ENCODE data around the gene ASTL.

The ASTL gene

GRCh38 chr2:96154506-96155380 is 16.4 kb upstream of the ASTL start:
- no peak overlapping the region for H3K4me3 Mint-ChIP-seq
- intact Hi-C loops (cut with micrococcal nuclease): no loop called here
- peaks cover 17% of the 10 kb centered on the region for H3K27me3 Mint-ChIP-seq
- peaks cover 84% of the 10 kb centered on the region for H3K4me1 Mint-ChIP-seq (ENCODE audit: low read depth)
- H3K9me3 Mint-ChIP-seq: no peaks in the 10 kb centered on the region
- H3K27ac Mint-ChIP-seq: peak overlapping the region; percentile 27
- H3K36me3 Mint-ChIP-seq (ENCODE audit: low read depth): no peaks in the 10 kb centered on the region

- peaks cover 11% of the 10 kb centered on the region for H3K27me3 Mint-ChIP-seq
- H3K36me3 Mint-ChIP-seq (ENCODE audit: low read depth): no peaks in the 10 kb centered on the region
- intact Hi-C loops (cut with micrococcal nuclease): no loop called here
- peak overlapping the region; percentile 27 for H3K27ac Mint-ChIP-seq
- H3K4me3 Mint-ChIP-seq: no peak overlapping the region
- H3K4me1 Mint-ChIP-seq (ENCODE audit: low read depth): peaks cover 79% of the 10 kb centered on the region
- H3K9me3 Mint-ChIP-seq: no peaks in the 10 kb centered on the region
Observed at GRCh38 chr2:96153991-96154431, 15.7 kb upstream of the ASTL start.

GRCh38 chr2:96153291-96153713 is 15.0 kb upstream of the ASTL start:
- no peaks in the 10 kb centered on the region for H3K9me3 Mint-ChIP-seq
- intact Hi-C loops (cut with micrococcal nuclease): no loop called here
- no peaks in the 10 kb centered on the region for H3K36me3 Mint-ChIP-seq (ENCODE audit: low read depth)
- peaks cover 10% of the 10 kb centered on the region for H3K27me3 Mint-ChIP-seq
- H3K4me3 Mint-ChIP-seq: no peak overlapping the region
- peaks cover 79% of the 10 kb centered on the region for H3K4me1 Mint-ChIP-seq (ENCODE audit: low read depth)
- peak overlapping the region; percentile 33 for H3K27ac Mint-ChIP-seq

- Mint-ChIP-seq H3K36me3 (ENCODE audit: low read depth) (no peaks in the 10 kb centered on the region), H3K27me3 (peaks cover 10% of the 10 kb centered on the region), H3K27ac (peak overlapping the region; percentile 50), H3K4me1 (ENCODE audit: low read depth) (peaks cover 79% of the 10 kb centered on the region), H3K4me3 (no peak overlapping the region), H3K9me3 (no peaks in the 10 kb centered on the region)
- intact Hi-C loops (cut with micrococcal nuclease): no loop called here
Observed at GRCh38 chr2:96152304-96153161, 14.2 kb upstream of the ASTL start.

GRCh38 chr2:96151595-96152303 is 13.4 kb upstream of the ASTL start:
- Mint-ChIP-seq H3K36me3 (ENCODE audit: low read depth) (no peaks in the 10 kb centered on the region), H3K9me3 (no peaks in the 10 kb centered on the region), H3K4me1 (ENCODE audit: low read depth) (peaks cover 79% of the 10 kb centered on the region), H3K4me3 (no peak overlapping the region), H3K27ac (peak overlapping the region; percentile 50), H3K27me3 (peaks cover 10% of the 10 kb centered on the region)
- intact Hi-C loops (cut with micrococcal nuclease): no loop called here

GRCh38 chr2:96150791-96151594 is 12.7 kb upstream of the ASTL start:
- Mint-ChIP-seq H3K36me3 (ENCODE audit: low read depth) (no peaks in the 10 kb centered on the region), H3K4me3 (no peak overlapping the region), H3K4me1 (ENCODE audit: low read depth) (peaks cover 82% of the 10 kb centered on the region), H3K27ac (peak overlapping the region; percentile 33), H3K9me3 (no peaks in the 10 kb centered on the region), H3K27me3 (peaks cover 10% of the 10 kb centered on the region)
- intact Hi-C loops (cut with micrococcal nuclease): no loop called here

GRCh38 chr2:96150007-96150640 is 11.8 kb upstream of the ASTL start:
- H3K4me1 Mint-ChIP-seq (ENCODE audit: low read depth): peaks cover 83% of the 10 kb centered on the region
- H3K27ac Mint-ChIP-seq: peak overlapping the region; percentile 33
- no peaks in the 10 kb centered on the region for H3K36me3 Mint-ChIP-seq (ENCODE audit: low read depth)
- H3K9me3 Mint-ChIP-seq: no peaks in the 10 kb centered on the region
- H3K4me3 Mint-ChIP-seq: no peak overlapping the region
- intact Hi-C loops (cut with micrococcal nuclease): no loop called here
- peaks cover 10% of the 10 kb centered on the region for H3K27me3 Mint-ChIP-seq

GRCh38 chr2:96148410-96149217 is 10.3 kb upstream of the ASTL start:
- no peaks in the 10 kb centered on the region for H3K9me3 Mint-ChIP-seq

GRCh38 chr2:96147593-96148201 is 9.4 kb upstream of the ASTL start:
- Mint-ChIP-seq H3K4me3 (no peak overlapping the region), H3K36me3 (ENCODE audit: low read depth) (peaks cover 22% of the 10 kb centered on the region)
- intact Hi-C loops (cut with micrococcal nuclease): no loop called here

More at GRCh38 chr2:96148410-96149217, 10.3 kb upstream of the ASTL start:
- peaks cover 6% of the 10 kb centered on the region for H3K27me3 Mint-ChIP-seq
- intact Hi-C loops (cut with micrococcal nuclease): no loop called here
- H3K36me3 Mint-ChIP-seq (ENCODE audit: low read depth): peaks cover 13% of the 10 kb centered on the region
- peak overlapping the region; percentile 97 for H3K27ac Mint-ChIP-seq
- peak overlapping the region; percentile 61 for H3K4me3 Mint-ChIP-seq
- peaks cover 82% of the 10 kb centered on the region for H3K4me1 Mint-ChIP-seq (ENCODE audit: low read depth)

GRCh38 chr2:96146881-96147592 is 8.7 kb upstream of the ASTL start:
- Mint-ChIP-seq H3K36me3 (ENCODE audit: low read depth) (peaks cover 24% of the 10 kb centered on the region), H3K4me3 (no peak overlapping the region), H3K27ac (peak overlapping the region; percentile 97), H3K27me3 (peaks cover under 1% of the 10 kb centered on the region), H3K4me1 (ENCODE audit: low read depth) (peaks cover 82% of the 10 kb centered on the region), H3K9me3 (no peaks in the 10 kb centered on the region)
- intact Hi-C loops (cut with micrococcal nuclease): no loop called here

More at GRCh38 chr2:96147593-96148201, 9.4 kb upstream of the ASTL start:
- Mint-ChIP-seq H3K4me1 (ENCODE audit: low read depth) (peaks cover 82% of the 10 kb centered on the region), H3K27ac (peak overlapping the region; percentile 97), H3K27me3 (peaks cover 4% of the 10 kb centered on the region), H3K9me3 (no peaks in the 10 kb centered on the region)

- Mint-ChIP-seq H3K27me3 (no peaks in the 10 kb centered on the region), H3K9me3 (no peaks in the 10 kb centered on the region), H3K4me1 (ENCODE audit: low read depth) (peaks cover 78% of the 10 kb centered on the region), H3K4me3 (peak overlapping the region; percentile 93), H3K36me3 (ENCODE audit: low read depth) (peaks cover 24% of the 10 kb centered on the region), H3K27ac (peak overlapping the region; percentile 97)
- intact Hi-C loops (cut with micrococcal nuclease): no loop called here
Observed at GRCh38 chr2:96146153-96146880, 8.0 kb upstream of the ASTL start.

Data from dendritic cell treated with granulocyte-macrophage colony-stimulating factor and Interleukin-4, amounts not matched to agents 40 ng/mL and 50 ng/mL, for 4 days (primary cell).